DND-41 (cell line): ENCODE results near the gene VPS13A.

Source experiments
- EZH2 ChIP-seq: IDR thresholded peaks from 3 replicates; pipeline ENCODE4 v1.6.1; 2012; ENCODE audit warnings: borderline replicate concordance, low read depth, mild to moderate bottlenecking, moderate library complexity, low read length, inconsistent platforms; ENCODE audit not compliant: severe bottlenecking
- TF ChIP-seq, protein P1 (sequence below): IDR thresholded peaks from 2 replicates; pipeline ENCODE4 v1.5.1; 2012; ENCODE audit warnings: borderline replicate concordance, low read length, moderate library complexity, mild to moderate bottlenecking; ENCODE audit not compliant: poor library complexity, severe bottlenecking; ENCODE audit errors: extremely low read depth

- TF ChIP-seq, protein P1, sequence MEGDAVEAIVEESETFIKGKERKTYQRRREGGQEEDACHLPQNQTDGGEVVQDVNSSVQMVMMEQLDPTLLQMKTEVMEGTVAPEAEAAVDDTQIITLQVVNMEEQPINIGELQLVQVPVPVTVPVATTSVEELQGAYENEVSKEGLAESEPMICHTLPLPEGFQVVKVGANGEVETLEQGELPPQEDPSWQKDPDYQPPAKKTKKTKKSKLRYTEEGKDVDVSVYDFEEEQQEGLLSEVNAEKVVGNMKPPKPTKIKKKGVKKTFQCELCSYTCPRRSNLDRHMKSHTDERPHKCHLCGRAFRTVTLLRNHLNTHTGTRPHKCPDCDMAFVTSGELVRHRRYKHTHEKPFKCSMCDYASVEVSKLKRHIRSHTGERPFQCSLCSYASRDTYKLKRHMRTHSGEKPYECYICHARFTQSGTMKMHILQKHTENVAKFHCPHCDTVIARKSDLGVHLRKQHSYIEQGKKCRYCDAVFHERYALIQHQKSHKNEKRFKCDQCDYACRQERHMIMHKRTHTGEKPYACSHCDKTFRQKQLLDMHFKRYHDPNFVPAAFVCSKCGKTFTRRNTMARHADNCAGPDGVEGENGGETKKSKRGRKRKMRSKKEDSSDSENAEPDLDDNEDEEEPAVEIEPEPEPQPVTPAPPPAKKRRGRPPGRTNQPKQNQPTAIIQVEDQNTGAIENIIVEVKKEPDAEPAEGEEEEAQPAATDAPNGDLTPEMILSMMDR = no peak
- no peak for TF ChIP-seq EZH2
Measured at GRCh38 chr9:77422969-77423368, 245.6 kb downstream of the VPS13A start.
